ENCODE data around the gene CACNG4.

CACNG4 gene

GRCh38 chr17:66930933-66931332, 33.6 kb upstream of the CACNG4 start:
- no peaks in the 10 kb centered on the region for H3K4me1 ChIP-seq (ENCODE audit: control insufficient read depth, insufficient read depth, low read length, unreplicated experiment)
- no peaks in the 10 kb centered on the region for H3K79me2 ChIP-seq (ENCODE audit: control insufficient read depth, insufficient read depth, low read length, unreplicated experiment)
- H3K27me3 ChIP-seq (ENCODE audit: insufficient read depth, low read length): peaks cover 51% of the 10 kb centered on the region
- no peak overlapping the region for H2AFZ ChIP-seq (ENCODE audit: low read length, unreplicated experiment)
- no peak overlapping the region for H3K4me3 ChIP-seq (ENCODE audit: low read depth, low read length)
- no peak overlapping the region for H3K27ac ChIP-seq (ENCODE audit: low read depth, low read length)
- no peaks in the 10 kb centered on the region for H3K36me3 ChIP-seq (ENCODE audit: insufficient read depth, low read length)

- no peak overlapping the region for H3K4me3 ChIP-seq (ENCODE audit: low read depth, low read length)
- H2AFZ ChIP-seq (ENCODE audit: low read length, unreplicated experiment): no peak overlapping the region
- H3K27me3 ChIP-seq (ENCODE audit: insufficient read depth, low read length): peaks cover 50% of the 10 kb centered on the region
- H3K79me2 ChIP-seq (ENCODE audit: control insufficient read depth, insufficient read depth, low read length, unreplicated experiment): no peaks in the 10 kb centered on the region
- H3K36me3 ChIP-seq (ENCODE audit: insufficient read depth, low read length): no peaks in the 10 kb centered on the region
- H3K4me1 ChIP-seq (ENCODE audit: control insufficient read depth, insufficient read depth, low read length, unreplicated experiment): no peaks in the 10 kb centered on the region
- no peak overlapping the region for H3K27ac ChIP-seq (ENCODE audit: low read depth, low read length)
These were observed 32.2 kb upstream of the CACNG4 start for GRCh38 chr17:66932311-66932710.

GRCh38 chr17:66934040-66934439, 30.5 kb upstream of the CACNG4 start:
- Histone ChIP-seq H3K36me3 (ENCODE audit: insufficient read depth, low read length) (no peaks in the 10 kb centered on the region), H3K27me3 (ENCODE audit: insufficient read depth, low read length) (peaks cover 52% of the 10 kb centered on the region), H3K4me1 (ENCODE audit: control insufficient read depth, insufficient read depth, low read length, unreplicated experiment) (no peaks in the 10 kb centered on the region), H3K27ac (ENCODE audit: low read depth, low read length) (no peak overlapping the region), H2AFZ (ENCODE audit: low read length, unreplicated experiment) (no peak overlapping the region), H3K79me2 (ENCODE audit: control insufficient read depth, insufficient read depth, low read length, unreplicated experiment) (no peaks in the 10 kb centered on the region), H3K4me3 (ENCODE audit: low read depth, low read length) (no peak overlapping the region)

GRCh38 chr17:66935717-66936116, 28.8 kb upstream of the CACNG4 start:
- Histone ChIP-seq H3K27ac (ENCODE audit: low read depth, low read length) (no peak overlapping the region), H2AFZ (ENCODE audit: low read length, unreplicated experiment) (no peak overlapping the region), H3K36me3 (ENCODE audit: insufficient read depth, low read length) (no peaks in the 10 kb centered on the region), H3K79me2 (ENCODE audit: control insufficient read depth, insufficient read depth, low read length, unreplicated experiment) (no peaks in the 10 kb centered on the region), H3K27me3 (ENCODE audit: insufficient read depth, low read length) (peaks cover 51% of the 10 kb centered on the region), H3K4me3 (ENCODE audit: low read depth, low read length) (no peak overlapping the region), H3K4me1 (ENCODE audit: control insufficient read depth, insufficient read depth, low read length, unreplicated experiment) (no peaks in the 10 kb centered on the region)

GRCh38 chr17:66938656-66939055, 25.9 kb upstream of the CACNG4 start:
- Histone ChIP-seq H3K4me3 (ENCODE audit: low read depth, low read length) (no peak overlapping the region), H3K27me3 (ENCODE audit: insufficient read depth, low read length) (peaks cover 72% of the 10 kb centered on the region), H2AFZ (ENCODE audit: low read length, unreplicated experiment) (no peak overlapping the region), H3K36me3 (ENCODE audit: insufficient read depth, low read length) (no peaks in the 10 kb centered on the region), H3K4me1 (ENCODE audit: control insufficient read depth, insufficient read depth, low read length, unreplicated experiment) (no peaks in the 10 kb centered on the region), H3K79me2 (ENCODE audit: control insufficient read depth, insufficient read depth, low read length, unreplicated experiment) (no peaks in the 10 kb centered on the region), H3K27ac (ENCODE audit: low read depth, low read length) (no peak overlapping the region)

GRCh38 chr17:66939461-66940114, 24.9 kb upstream of the CACNG4 start:
- Histone ChIP-seq H3K4me3 (ENCODE audit: low read depth, low read length) (no peak overlapping the region), H2AFZ (ENCODE audit: low read length, unreplicated experiment) (no peak overlapping the region), H3K79me2 (ENCODE audit: control insufficient read depth, insufficient read depth, low read length, unreplicated experiment) (no peaks in the 10 kb centered on the region), H3K27ac (ENCODE audit: low read depth, low read length) (no peak overlapping the region), H3K27me3 (ENCODE audit: insufficient read depth, low read length) (peaks cover 81% of the 10 kb centered on the region), H3K4me1 (ENCODE audit: control insufficient read depth, insufficient read depth, low read length, unreplicated experiment) (no peaks in the 10 kb centered on the region), H3K36me3 (ENCODE audit: insufficient read depth, low read length) (no peaks in the 10 kb centered on the region)

- H3K27ac ChIP-seq (ENCODE audit: low read depth, low read length): no peak overlapping the region
- H3K27me3 ChIP-seq (ENCODE audit: insufficient read depth, low read length): peaks cover 95% of the 10 kb centered on the region
- H3K4me1 ChIP-seq (ENCODE audit: control insufficient read depth, insufficient read depth, low read length, unreplicated experiment): no peaks in the 10 kb centered on the region
- no peak overlapping the region for H2AFZ ChIP-seq (ENCODE audit: low read length, unreplicated experiment)
- H3K79me2 ChIP-seq (ENCODE audit: control insufficient read depth, insufficient read depth, low read length, unreplicated experiment): no peaks in the 10 kb centered on the region
- H3K4me3 ChIP-seq (ENCODE audit: low read depth, low read length): no peak overlapping the region
- H3K36me3 ChIP-seq (ENCODE audit: insufficient read depth, low read length): no peaks in the 10 kb centered on the region
These were observed 23.3 kb upstream of the CACNG4 start for GRCh38 chr17:66941249-66941648.

GRCh38 chr17:66941773-66942450, 22.6 kb upstream of the CACNG4 start:
- Histone ChIP-seq H3K4me3 (ENCODE audit: low read depth, low read length) (no peak overlapping the region), H3K27me3 (ENCODE audit: insufficient read depth, low read length) (peaks cover 96% of the 10 kb centered on the region), H3K36me3 (ENCODE audit: insufficient read depth, low read length) (no peaks in the 10 kb centered on the region), H3K4me1 (ENCODE audit: control insufficient read depth, insufficient read depth, low read length, unreplicated experiment) (no peaks in the 10 kb centered on the region), H3K27ac (ENCODE audit: low read depth, low read length) (no peak overlapping the region), H3K79me2 (ENCODE audit: control insufficient read depth, insufficient read depth, low read length, unreplicated experiment) (no peaks in the 10 kb centered on the region), H2AFZ (ENCODE audit: low read length, unreplicated experiment) (no peak overlapping the region)

- Histone ChIP-seq H3K79me2 (ENCODE audit: control insufficient read depth, insufficient read depth, low read length, unreplicated experiment) (no peaks in the 10 kb centered on the region), H3K27me3 (ENCODE audit: insufficient read depth, low read length) (peaks cover 94% of the 10 kb centered on the region), H3K27ac (ENCODE audit: low read depth, low read length) (no peak overlapping the region), H3K36me3 (ENCODE audit: insufficient read depth, low read length) (no peaks in the 10 kb centered on the region), H3K4me1 (ENCODE audit: control insufficient read depth, insufficient read depth, low read length, unreplicated experiment) (no peaks in the 10 kb centered on the region), H3K4me3 (ENCODE audit: low read depth, low read length) (no peak overlapping the region), H2AFZ (ENCODE audit: low read length, unreplicated experiment) (no peak overlapping the region)
These were observed 21.8 kb upstream of the CACNG4 start for GRCh38 chr17:66942451-66943264.

GRCh38 chr17:66943484-66943883, 21.0 kb upstream of the CACNG4 start:
- Histone ChIP-seq H2AFZ (ENCODE audit: low read length, unreplicated experiment) (no peak overlapping the region), H3K27ac (ENCODE audit: low read depth, low read length) (no peak overlapping the region), H3K79me2 (ENCODE audit: control insufficient read depth, insufficient read depth, low read length, unreplicated experiment) (no peaks in the 10 kb centered on the region), H3K36me3 (ENCODE audit: insufficient read depth, low read length) (no peaks in the 10 kb centered on the region), H3K4me1 (ENCODE audit: control insufficient read depth, insufficient read depth, low read length, unreplicated experiment) (no peaks in the 10 kb centered on the region), H3K4me3 (ENCODE audit: low read depth, low read length) (no peak overlapping the region), H3K27me3 (ENCODE audit: insufficient read depth, low read length) (peaks cover 94% of the 10 kb centered on the region)
